ENCODE measurements around the gene BLVRB.
"Not testable (repeated sequence)": the region's sequence is repeated elsewhere in the genome, so short reads cannot be mapped to it uniquely, and the experiment has no call there.

Gene BLVRB

DNA sequence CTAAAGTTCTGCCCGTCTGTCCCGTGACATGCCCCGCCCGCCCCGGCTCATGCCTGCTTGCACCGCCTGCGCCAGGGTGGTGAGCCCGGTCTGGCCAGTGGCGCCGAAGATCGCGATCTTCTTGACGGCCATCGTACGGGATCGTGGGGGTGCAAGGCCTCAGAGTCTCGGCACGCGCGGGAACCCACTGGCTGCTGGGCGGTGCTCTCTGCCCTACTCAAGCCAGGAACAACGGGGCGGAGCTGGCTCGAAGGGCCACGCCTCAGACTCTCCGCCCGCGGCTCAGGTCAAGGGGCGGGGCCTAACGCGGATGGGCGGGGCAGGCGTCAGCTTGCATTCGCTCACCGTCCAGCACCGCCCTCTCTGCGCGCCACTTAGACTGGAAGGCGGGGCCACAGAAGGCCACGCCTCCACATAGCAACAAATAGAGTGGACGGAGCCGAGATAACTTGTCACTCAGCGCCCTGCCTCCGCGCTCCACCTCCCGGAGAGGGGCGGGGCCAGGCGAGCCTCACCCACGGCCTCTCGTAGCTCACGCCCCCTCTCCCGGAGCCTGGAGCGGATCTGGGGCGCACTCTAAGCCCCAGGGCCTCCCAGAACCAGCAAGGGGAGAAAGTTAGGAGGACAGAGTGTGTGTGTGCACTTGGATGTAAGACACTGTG lies at the start of gene BLVRB:
Gene BLVRB (minus strand): TSS at position 189 of the 662 bp plus-strand sequence. CDS start 57 bp downstream, at position 132.
- peak; percentile 97 for DNase-seq (ENCODE audit: low spot score)

- no peak for DNase-seq (ENCODE audit: low spot score)
Measured at GRCh38 chr19:40513741-40514315, 48.3 kb upstream of the BLVRB start.

- no peak for DNase-seq (ENCODE audit: low spot score)
Measured at GRCh38 chr19:40513345-40513678, 47.8 kb upstream of the BLVRB start.

DNA sequence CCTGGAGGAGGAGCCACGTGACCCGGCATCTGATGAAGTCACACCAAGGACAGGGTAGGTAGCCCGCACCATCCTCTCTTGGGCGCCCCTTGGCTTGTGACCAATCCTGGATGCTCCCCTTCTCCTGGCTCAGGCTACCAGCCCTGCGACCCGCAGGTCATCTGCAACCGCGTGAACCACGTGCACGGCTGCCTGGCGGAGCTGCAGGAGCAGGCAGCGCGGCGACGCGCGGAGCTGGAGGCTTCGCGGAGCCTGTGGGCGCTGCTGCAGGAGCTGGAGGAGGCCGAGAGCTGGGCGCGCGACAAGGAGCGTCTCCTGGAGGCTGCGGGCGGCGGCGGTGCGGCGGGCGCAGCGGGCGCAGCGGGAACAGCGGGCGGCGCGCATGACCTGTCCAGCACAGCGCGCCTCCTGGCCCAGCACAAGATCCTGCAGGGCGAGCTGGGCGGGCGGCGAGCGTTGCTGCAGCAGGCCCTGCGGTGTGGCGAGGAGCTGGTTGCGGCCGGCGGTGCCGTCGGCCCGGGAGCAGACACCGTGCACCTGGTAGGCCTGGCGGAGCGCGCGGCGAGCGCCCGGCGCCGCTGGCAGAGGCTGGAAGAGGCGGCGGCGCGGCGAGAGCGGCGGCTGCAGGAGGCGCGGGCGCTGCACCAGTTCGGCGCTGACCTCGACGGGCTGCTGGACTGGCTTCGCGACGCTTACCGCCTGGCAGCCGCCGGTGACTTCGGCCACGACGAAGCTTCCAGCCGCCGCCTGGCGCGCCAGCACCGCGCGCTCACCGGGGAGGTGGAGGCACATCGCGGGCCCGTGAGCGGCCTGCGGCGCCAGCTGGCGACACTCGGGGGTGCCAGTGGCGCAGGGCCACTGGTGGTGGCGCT lies 47.2 kb upstream of the BLVRB start:
- DNase-seq (ENCODE audit: low spot score) = peak; percentile 85

DNA sequence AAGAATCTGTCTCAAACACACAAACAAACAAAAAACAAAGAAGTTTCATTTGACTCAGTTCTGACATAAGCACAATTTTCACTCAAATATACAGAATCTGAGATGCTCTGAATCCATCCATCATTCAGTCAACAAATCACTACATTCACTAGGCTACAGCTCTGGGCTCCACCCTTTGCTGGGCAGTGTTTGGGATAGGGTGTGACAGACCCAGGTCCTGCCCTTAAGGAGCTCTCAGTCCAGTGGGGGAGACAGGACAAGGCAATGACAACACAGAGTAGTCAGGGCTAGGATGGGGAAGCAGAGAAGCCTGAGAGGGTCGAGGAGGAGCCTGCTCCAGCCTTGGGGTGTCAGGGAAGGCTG lies 46.5 kb upstream of the BLVRB start:
- DNase-seq (ENCODE audit: low spot score) = no peak

DNA sequence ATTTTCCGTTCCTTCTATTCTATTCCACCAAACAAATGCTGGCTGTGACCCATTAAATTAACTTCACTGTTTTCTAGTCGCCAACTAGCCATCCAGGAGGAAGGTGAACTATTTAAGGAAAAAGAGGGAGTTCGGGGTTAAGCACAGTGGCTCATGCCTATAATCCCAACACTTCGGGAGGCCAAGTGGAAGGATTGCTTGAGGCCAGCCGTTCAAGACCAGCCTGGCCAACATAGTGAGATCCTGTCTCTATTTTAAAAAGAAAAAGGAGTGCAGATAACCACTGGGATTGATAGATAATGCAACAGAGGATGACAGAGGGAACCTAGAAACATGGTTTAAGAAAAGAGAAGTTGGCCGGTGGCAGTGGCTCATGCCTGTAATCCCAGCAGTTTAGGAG lies 45.9 kb upstream of the BLVRB start:
- no peak for DNase-seq (ENCODE audit: low spot score)

DNA sequence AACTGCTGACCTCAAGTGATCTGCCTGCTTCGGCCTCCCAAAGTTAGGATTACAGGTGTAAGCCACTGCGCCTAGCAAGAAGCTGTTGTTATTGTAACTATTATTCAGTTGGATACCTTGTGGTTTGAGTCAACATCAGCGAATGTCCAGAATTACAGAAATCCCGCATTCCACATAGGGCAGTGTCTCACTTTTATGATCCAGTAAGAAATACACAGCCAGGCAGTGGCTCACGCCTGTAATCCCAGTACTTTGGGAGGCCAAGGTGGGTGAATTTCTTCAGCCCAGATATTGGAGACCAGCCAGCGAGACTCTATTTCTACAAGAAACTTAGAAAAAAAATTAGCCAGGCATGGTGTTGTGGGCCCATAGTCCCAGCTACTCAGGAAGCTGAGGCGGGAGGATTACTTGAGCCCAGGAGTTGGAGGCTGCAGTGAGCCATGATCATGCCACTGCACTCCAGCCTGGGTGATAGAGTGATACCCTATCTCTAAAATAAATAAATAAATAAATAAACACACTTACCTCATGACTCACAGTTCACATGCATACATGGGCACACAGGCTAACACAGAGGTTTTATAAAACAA lies 45.1 kb upstream of the BLVRB start:
- DNase-seq (ENCODE audit: low spot score) = no peak

GRCh38 chr19:40508739-40509260 lies 43.3 kb upstream of the BLVRB start:
- no peak for DNase-seq (ENCODE audit: low spot score)

GRCh38 chr19:40507892-40508291 lies 42.3 kb upstream of the BLVRB start:
- DNase-seq (ENCODE audit: low spot score) = no peak

GRCh38 chr19:40506099-40506498 lies 40.6 kb upstream of the BLVRB start:
- DNase-seq (ENCODE audit: low spot score) = no peak

DNA sequence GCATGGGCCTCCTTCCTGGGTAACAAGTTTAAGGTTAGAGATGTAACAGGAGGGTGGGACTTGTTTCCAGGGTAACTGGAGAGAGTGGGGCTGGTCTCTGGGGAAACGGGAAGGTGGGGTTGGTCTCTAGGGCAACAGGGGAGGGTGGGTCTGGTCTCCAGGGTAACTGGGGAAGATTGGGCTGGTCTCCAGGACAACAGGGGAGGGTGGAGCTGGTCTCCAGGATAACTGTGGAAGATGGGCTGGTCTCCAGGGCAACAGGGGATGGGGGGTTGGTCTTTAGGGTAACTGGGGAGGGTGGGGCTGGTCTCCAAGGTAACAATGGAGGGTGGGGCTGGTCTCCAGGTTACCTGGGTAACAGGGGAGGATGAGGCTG lies 37.8 kb upstream of the BLVRB start:
- no peak for DNase-seq (ENCODE audit: low spot score)

GRCh38 chr19:40502647-40503319 lies 37.2 kb upstream of the BLVRB start:
- no peak for DNase-seq (ENCODE audit: low spot score)

DNA sequence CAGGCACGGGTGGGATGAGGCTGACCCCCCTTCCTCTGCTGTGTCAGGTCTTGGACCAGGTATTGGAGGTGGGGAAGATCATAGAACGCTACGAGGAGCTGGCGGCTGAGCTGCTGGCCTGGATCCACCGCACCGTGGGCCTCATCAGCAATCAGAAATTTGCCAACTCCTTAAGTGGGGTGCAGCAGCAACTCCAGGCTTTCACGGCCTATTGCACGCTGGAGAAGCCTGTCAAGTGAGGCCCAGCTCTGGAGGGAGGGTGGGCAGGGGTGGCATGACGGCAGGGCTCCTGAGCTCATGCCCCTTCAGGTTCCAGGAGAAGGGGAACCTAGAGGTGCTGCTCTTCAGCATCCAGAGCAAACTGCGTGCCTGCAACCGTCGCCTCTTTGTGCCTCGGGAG lies 36.5 kb upstream of the BLVRB start:
- DNase-seq (ENCODE audit: low spot score) = no peak

- no peak for DNase-seq (ENCODE audit: low spot score)
Measured at GRCh38 chr19:40501599-40501998, 36.1 kb upstream of the BLVRB start.

- DNase-seq (ENCODE audit: low spot score) = not testable (repeated sequence)
Measured at GRCh38 chr19:40500678-40501530, 35.4 kb upstream of the BLVRB start.

DNA sequence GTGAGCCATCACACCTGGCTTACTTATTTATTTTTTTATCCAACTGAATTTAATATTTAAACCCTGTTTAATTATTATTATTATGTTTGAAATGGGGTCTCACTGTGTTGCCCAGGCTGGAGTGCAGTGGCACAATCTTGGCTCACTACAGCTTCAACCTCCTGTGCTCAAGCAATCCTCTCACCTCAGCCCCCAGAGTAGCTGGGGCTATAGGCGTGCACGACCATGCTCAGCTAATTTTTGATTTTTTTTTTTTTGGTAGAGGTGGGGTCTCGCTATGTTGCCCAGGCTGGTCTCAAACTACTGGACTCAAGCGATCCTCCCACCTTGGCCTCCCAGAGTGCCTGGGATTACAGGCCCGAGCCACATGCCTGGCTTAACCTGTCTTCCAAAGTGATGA lies 33.8 kb upstream of the BLVRB start:
- no peak for DNase-seq (ENCODE audit: low spot score)

DNA sequence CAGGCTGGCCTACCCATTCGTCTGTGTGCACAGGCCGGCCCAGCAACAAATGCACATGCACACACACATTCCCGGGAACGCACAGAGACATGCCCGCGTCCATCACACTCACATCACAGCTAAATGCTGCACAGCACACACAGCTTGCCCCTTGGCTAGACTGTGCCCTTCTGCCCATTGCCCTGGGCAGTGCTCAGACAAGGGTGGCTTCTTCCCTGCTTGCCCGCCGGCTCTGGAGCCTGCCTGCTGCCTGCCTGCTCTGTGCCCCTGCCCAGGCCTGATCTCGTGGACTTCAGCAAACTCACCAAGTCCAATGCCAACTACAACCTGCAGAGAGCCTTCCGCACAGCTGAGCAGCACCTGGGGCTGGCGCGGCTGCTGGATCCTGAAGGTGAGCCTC lies 31.7 kb upstream of the BLVRB start:
- DNase-seq (ENCODE audit: low spot score) = no peak

GRCh38 chr19:40494191-40494838 lies 28.8 kb upstream of the BLVRB start:
- no peak for DNase-seq (ENCODE audit: low spot score)

DNA sequence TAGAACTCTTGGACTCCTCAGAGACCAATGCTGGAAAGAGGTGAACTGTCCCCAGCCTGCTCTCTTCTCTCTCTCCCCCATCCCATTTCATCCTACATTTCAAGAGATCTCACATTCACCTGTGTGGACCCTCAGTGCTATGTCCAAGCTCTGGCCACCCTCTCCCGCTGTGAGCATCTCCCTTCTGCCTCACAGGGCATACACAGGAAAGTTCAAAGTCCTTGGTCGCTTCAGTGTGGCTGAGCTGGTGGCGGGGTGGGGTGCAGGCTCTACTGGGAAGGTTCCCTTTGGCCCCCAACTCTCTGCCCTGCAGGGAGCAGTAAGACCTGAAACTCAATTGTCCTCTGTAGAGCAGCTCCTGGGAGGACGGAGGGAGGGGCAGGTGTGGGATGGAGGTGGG lies 28.2 kb upstream of the BLVRB start:
- DNase-seq (ENCODE audit: low spot score) = no peak

GRCh38 chr19:40492274-40492673 lies 26.7 kb upstream of the BLVRB start:
- no peak for DNase-seq (ENCODE audit: low spot score)

- no peak for DNase-seq (ENCODE audit: low spot score)
Measured at GRCh38 chr19:40489882-40490230, 24.3 kb upstream of the BLVRB start.

All from D341Med (cell line).